ENCODE measurements around the gene NR1H2. TPM values are rescaled to one million over a fixed set of nuclear protein-coding genes. Genes with fewer than 3 reads are reported as not detected.

Gene NR1H2
- polyA plus RNA-seq, 3 donors = 77.1 to 111 (median 78.9) TPM

DNA sequence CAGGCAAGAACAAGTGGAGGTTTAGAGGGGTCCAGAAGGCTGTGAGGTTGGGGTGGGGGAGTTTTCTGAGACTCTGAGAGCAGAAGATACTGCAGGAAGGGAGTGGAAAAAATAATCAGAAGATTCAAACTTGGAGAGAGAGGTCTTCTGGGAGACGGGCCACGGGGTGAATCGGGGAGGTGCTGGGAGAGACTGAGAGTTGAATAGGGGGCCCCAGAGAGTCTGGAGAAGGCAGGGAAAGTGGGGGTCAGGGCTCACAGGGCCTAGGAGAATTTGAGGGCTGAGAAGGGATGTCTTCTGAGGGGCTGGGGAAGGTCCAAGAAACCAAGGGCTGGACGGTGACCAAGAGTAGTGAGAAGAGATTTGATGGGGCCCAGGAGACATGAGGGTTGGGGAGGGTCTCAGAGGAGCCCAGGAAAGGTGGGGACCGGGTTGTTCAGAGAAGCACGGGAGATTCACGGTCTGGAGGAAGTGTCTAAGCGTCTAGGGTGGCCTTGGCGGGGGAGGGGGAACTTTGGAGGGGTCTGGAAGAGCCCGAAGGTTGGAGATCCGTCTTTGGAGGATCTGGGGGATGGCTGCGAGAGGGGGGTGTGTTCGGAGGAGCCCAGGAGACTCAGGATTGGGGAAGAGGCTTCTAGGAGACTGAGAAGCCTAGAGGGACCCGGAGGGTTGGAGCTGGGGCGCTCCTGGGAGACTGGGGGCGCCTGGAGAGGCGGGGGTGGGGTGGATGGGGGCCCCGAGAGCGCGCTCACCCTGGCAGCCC lies 48.6 kb upstream of the NR1H2 start:
- peaks cover 33 to 42% (median 39%) of the 10 kb centered on the region in 3 donors for H3K27me3 Mint-ChIP-seq (ENCODE audit: low read depth in 3 of 3)
- no peak overlapping the region for H3K27ac ChIP-seq (ENCODE audit: low read depth in 1 of 2, low read length in 2 of 2)
- peaks cover 2 to 41% (median 26%) of the 10 kb centered on the region in 7 donors for H3K9me3 Mint-ChIP-seq
- no peak for DNase-seq
- intact Hi-C loops (cut with micrococcal nuclease) = loop anchor here (5.0 to 10.0 kb wide), 2 partner anchors 475 to 477 kb away; no protein-coding TSS in a partner anchor
- no peaks in the 10 kb centered on the region for H3K79me2 ChIP-seq (ENCODE audit: insufficient read depth, low read length)
- peaks cover 18 to 20% of the 10 kb centered on the region in 2 donors for H3K36me3 Mint-ChIP-seq
- H3K27ac Mint-ChIP-seq = peak overlapping the region in 2 of 7 donors; percentile 20 to 79
- no peak overlapping the region for H3K9ac ChIP-seq (ENCODE audit: insufficient read depth, low read length, poor library complexity, severe bottlenecking)
- peak overlapping the region; percentile 77 to 90 for H3K4me3 Mint-ChIP-seq
- no peak overlapping the region for H2AFZ ChIP-seq (ENCODE audit: insufficient read depth, low read depth, low read length, poor library complexity, severe bottlenecking)
- peaks cover 0 to 14% of the 10 kb centered on the region in 2 donors for H3K9me3 ChIP-seq (replicated peaks in 1 of 2; ENCODE audit: control insufficient read depth in 1 of 2, insufficient read depth in 1 of 2, low read length in 2 of 2)
- peak overlapping the region in 2 of 3 experiments; percentile 16 to 64 for H3K4me3 ChIP-seq (replicated peaks in 1 of 3; ENCODE audit: low read depth in 2 of 3, low read length in 3 of 3)
- H3K4me1 Mint-ChIP-seq = peaks cover 52% of the 10 kb centered on the region
- TF ChIP-seq, protein P1, sequence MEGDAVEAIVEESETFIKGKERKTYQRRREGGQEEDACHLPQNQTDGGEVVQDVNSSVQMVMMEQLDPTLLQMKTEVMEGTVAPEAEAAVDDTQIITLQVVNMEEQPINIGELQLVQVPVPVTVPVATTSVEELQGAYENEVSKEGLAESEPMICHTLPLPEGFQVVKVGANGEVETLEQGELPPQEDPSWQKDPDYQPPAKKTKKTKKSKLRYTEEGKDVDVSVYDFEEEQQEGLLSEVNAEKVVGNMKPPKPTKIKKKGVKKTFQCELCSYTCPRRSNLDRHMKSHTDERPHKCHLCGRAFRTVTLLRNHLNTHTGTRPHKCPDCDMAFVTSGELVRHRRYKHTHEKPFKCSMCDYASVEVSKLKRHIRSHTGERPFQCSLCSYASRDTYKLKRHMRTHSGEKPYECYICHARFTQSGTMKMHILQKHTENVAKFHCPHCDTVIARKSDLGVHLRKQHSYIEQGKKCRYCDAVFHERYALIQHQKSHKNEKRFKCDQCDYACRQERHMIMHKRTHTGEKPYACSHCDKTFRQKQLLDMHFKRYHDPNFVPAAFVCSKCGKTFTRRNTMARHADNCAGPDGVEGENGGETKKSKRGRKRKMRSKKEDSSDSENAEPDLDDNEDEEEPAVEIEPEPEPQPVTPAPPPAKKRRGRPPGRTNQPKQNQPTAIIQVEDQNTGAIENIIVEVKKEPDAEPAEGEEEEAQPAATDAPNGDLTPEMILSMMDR (IDR thresholded peaks at IDR 0.05) = no peak
- peak overlapping the region; percentile 81 for H3K4me2 ChIP-seq (replicated peaks; ENCODE audit: extremely low read depth, low read length, poor library complexity, severe bottlenecking)
- peaks cover 19 to 26% of the 10 kb centered on the region in 2 donors for H3K27me3 ChIP-seq (ENCODE audit: control insufficient read depth in 2 of 2, insufficient read depth in 2 of 2, low read length in 2 of 2)
- H3K4me1 ChIP-seq (ENCODE audit: control insufficient read depth in 1 of 2, insufficient read depth in 2 of 2, low read length in 2 of 2) = peaks cover 53 to 66% of the 10 kb centered on the region in 2 donors
- WGBS (ENCODE audit: insufficient coverage) = 14% methylated on average over 17 of the region's 20 CpGs
- H3K36me3 ChIP-seq (replicated peaks in 1 of 2; ENCODE audit: control insufficient read depth in 1 of 2, insufficient read depth in 2 of 2, low read length in 2 of 2) = peaks cover 0 to 6% of the 10 kb centered on the region in 2 donors
- H4K20me1 ChIP-seq (ENCODE audit: insufficient read depth, low read length) = peaks cover 52% of the 10 kb centered on the region

GRCh38 chr19:50328224-50328872 lies 47.9 kb upstream of the NR1H2 start:
- Histone ChIP-seq H3K36me3 (replicated peaks in 1 of 2; ENCODE audit: control insufficient read depth in 1 of 2, insufficient read depth in 2 of 2, low read length in 2 of 2) (peaks cover 0 to 5% of the 10 kb centered on the region in 2 donors), H3K27ac (ENCODE audit: low read depth in 1 of 2, low read length in 2 of 2) (no peak overlapping the region), H3K9ac (ENCODE audit: insufficient read depth, low read length, poor library complexity, severe bottlenecking) (peak overlapping the region; percentile 46), H2AFZ (ENCODE audit: insufficient read depth, low read depth, low read length, poor library complexity, severe bottlenecking) (peak overlapping the region; percentile 46), H3K79me2 (ENCODE audit: insufficient read depth, low read length) (no peaks in the 10 kb centered on the region), H3K4me1 (ENCODE audit: control insufficient read depth in 1 of 2, insufficient read depth in 2 of 2, low read length in 2 of 2) (peaks cover 60 to 73% of the 10 kb centered on the region in 2 donors), H3K9me3 (replicated peaks in 1 of 2; ENCODE audit: control insufficient read depth in 1 of 2, insufficient read depth in 1 of 2, low read length in 2 of 2) (peaks cover 0 to 14% of the 10 kb centered on the region in 2 donors), H3K27me3 (ENCODE audit: control insufficient read depth in 2 of 2, insufficient read depth in 2 of 2, low read length in 2 of 2) (peaks cover 19 to 26% of the 10 kb centered on the region in 2 donors), H3K4me2 (replicated peaks; ENCODE audit: extremely low read depth, low read length, poor library complexity, severe bottlenecking) (peak overlapping the region; percentile 81), H3K4me3 (replicated peaks in 1 of 3; ENCODE audit: low read depth in 2 of 3, low read length in 3 of 3) (peak overlapping the region; percentile 39 to 73 (median 52)), H4K20me1 (ENCODE audit: insufficient read depth, low read length) (peaks cover 47% of the 10 kb centered on the region)
- H3K36me3 Mint-ChIP-seq = peaks cover 15 to 17% of the 10 kb centered on the region in 2 donors
- H3K9me3 Mint-ChIP-seq = peaks cover 2 to 44% (median 26%) of the 10 kb centered on the region in 7 donors
- peaks cover 57% of the 10 kb centered on the region for H3K4me1 Mint-ChIP-seq
- peak in 2 of 3 donors; percentile 35 to 46 for DNase-seq
- intact Hi-C loops (cut with micrococcal nuclease) = loop anchor here (5.0 to 10.0 kb wide), 2 partner anchors 474 to 476 kb away; no protein-coding TSS in a partner anchor
- H3K27ac Mint-ChIP-seq = no peak overlapping the region
- H3K27me3 Mint-ChIP-seq (ENCODE audit: low read depth in 3 of 3) = peaks cover 33 to 42% (median 39%) of the 10 kb centered on the region in 3 donors
- H3K4me3 Mint-ChIP-seq = peak overlapping the region; percentile 55 to 65
- TF ChIP-seq, protein P1 (IDR thresholded peaks at IDR 0.05) = peak; percentile 40
- 4% methylated on average over 104 of the region's 104 CpGs for WGBS (ENCODE audit: insufficient coverage)

All from CD14-positive monocyte (primary cell).